Measurements from ENCODE around the gene ST3GAL5.

Gene ST3GAL5

GRCh38 chr2:85803704-85804425 lies 84.9 kb downstream of the ST3GAL5 start:
- Mint-ChIP-seq H3K4me1 (peaks cover 8% of the 10 kb centered on the region), H3K27me3 (peaks cover 46% of the 10 kb centered on the region), H3K27ac (no peak overlapping the region), H3K36me3 (no peaks in the 10 kb centered on the region), H3K9me3 (no peaks in the 10 kb centered on the region), H3K4me3 (no peak overlapping the region)
- CTCF ChIA-PET: interaction anchor here (0.8 to 4.1 kb wide), 6 partner anchors 10 to 167 kb away, joined by 3 to 19 read pairs (median 4); no protein-coding TSS in a partner anchor
- DNase-seq: no peak

DNA sequence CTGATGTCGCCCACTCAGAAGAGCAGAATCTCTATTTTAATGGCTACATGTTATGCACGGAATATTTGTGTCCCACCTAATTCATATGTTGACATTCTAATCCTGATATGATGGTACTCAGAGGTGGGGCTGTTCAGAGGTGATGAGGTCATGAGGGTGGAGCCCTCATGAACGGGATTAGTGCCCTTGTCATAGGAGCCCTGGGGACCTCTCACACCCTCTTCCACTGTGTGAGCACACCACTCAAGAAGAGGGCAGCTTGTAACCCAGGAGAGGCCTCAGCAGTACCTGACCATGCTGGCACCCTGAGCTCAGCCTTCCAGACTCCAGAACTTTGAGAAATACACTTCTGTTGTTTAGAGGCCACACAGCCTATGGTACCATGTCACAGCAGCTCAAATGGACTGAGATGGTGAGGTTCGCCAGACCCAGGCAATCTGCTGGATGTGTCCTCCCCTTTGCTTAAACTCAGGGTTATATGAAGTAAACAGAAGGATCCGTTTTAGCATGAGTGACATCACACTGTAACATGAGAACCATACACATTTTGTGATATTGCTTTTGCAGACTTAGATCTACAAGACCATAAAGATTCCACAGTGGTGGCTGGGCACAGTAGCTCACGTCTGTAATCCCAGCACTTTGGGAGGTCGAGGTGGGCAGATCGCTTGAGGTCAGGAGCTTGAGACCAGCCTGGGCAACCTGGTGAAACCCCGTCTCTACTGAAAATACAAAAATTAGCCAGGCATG lies 86.3 kb downstream of the ST3GAL5 start:
- Mint-ChIP-seq H3K4me3 (no peak overlapping the region), H3K9me3 (no peaks in the 10 kb centered on the region), H3K36me3 (no peaks in the 10 kb centered on the region), H3K4me1 (peaks cover 8% of the 10 kb centered on the region), H3K27me3 (peaks cover 39% of the 10 kb centered on the region), H3K27ac (no peak overlapping the region)
- DNase-seq: no peak
- CTCF ChIA-PET: interaction anchor here (0.7 to 4.1 kb wide), 8 partner anchors 11 to 165 kb away, joined by 3 to 19 read pairs (median 4); no protein-coding TSS in a partner anchor

GRCh38 chr2:85801871-85802270 lies 86.9 kb downstream of the ST3GAL5 start:
- H3K27ac Mint-ChIP-seq: no peak overlapping the region
- CTCF ChIA-PET: interaction anchor here (1.1 to 4.1 kb wide), 5 partner anchors 12 to 165 kb away, joined by 3 to 19 read pairs (median 4); no protein-coding TSS in a partner anchor
- H3K27me3 Mint-ChIP-seq: peaks cover 36% of the 10 kb centered on the region
- no peak for DNase-seq
- no peaks in the 10 kb centered on the region for H3K36me3 Mint-ChIP-seq
- no peaks in the 10 kb centered on the region for H3K9me3 Mint-ChIP-seq
- no peak overlapping the region for H3K4me3 Mint-ChIP-seq
- H3K4me1 Mint-ChIP-seq: peaks cover 8% of the 10 kb centered on the region

DNA sequence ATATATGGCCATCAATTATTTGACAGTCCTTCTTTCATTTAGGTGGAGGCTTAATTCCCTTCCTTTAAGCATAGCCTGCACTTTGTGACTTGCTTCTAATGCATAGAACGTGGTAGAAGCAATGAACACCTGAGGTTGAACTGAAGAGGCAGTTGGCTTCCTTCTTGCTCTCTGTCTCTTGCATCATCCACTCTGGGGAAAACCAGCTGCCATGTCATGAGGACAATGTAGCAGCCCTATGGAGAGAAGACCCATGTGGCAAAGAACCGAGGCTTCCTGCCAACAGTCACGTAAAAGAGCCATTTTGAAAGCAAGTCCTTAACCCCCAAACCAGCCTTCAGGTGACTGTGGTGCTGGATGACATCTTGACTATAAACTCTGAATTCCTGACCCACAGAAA lies 88.2 kb downstream of the ST3GAL5 start:
- no peak for DNase-seq
- Mint-ChIP-seq H3K4me1 (peaks cover 8% of the 10 kb centered on the region), H3K27me3 (peaks cover 42% of the 10 kb centered on the region), H3K27ac (no peak overlapping the region), H3K4me3 (no peak overlapping the region), H3K36me3 (no peaks in the 10 kb centered on the region), H3K9me3 (no peaks in the 10 kb centered on the region)
- CTCF ChIA-PET: no interaction called here

DNA sequence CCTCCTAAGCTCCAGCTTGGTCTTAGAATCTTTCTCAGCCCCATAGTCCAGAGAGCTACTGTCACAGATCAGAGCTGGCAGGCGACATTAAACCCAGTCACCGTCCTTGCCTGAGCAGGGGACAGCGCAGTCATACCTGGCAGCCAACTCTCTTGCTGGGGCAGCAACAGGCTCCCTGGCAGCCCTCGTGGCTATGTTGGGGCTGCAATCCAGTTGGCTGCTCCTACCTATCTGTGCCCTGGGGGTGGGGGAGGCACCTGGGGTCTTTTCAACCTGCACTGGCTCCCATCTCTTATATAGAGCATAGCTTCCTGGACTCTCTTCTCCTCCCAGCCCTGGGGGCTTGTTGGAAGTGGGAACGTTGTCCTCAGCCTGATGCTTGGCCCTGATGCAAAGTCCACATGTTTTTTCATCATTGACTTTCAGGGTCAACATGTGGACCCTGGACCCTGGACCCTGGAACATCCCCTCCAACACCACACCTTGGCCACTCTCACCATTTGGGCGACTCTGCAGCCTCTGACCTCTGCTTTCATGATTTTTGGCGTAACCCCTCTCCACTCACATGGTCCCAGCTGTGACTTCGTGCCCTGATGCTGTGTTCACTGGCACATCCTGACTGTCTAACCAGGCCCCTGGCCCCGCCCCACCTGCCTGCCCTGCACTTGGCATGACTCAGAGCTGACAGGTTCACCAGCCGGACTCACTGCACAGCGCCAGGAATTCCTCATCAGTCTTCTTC lies 89.4 kb downstream of the ST3GAL5 start:
- peaks cover 1% of the 10 kb centered on the region for H3K4me1 Mint-ChIP-seq
- peaks cover 48% of the 10 kb centered on the region for H3K27me3 Mint-ChIP-seq
- H3K36me3 Mint-ChIP-seq: no peaks in the 10 kb centered on the region
- no peaks in the 10 kb centered on the region for H3K9me3 Mint-ChIP-seq
- no peak for DNase-seq
- CTCF ChIA-PET: interaction anchor here (0.6 to 1.2 kb wide), 2 partner anchors 16 to 352 kb away, joined by 3 read pairs; no protein-coding TSS in a partner anchor
- H3K4me3 Mint-ChIP-seq: no peak overlapping the region
- H3K27ac Mint-ChIP-seq: no peak overlapping the region

- peaks cover 53% of the 10 kb centered on the region for H3K27me3 Mint-ChIP-seq
- no peaks in the 10 kb centered on the region for H3K4me1 Mint-ChIP-seq
- no peak for DNase-seq
- H3K36me3 Mint-ChIP-seq: no peaks in the 10 kb centered on the region
- H3K9me3 Mint-ChIP-seq: no peaks in the 10 kb centered on the region
- H3K27ac Mint-ChIP-seq: no peak overlapping the region
- no peak overlapping the region for H3K4me3 Mint-ChIP-seq
- CTCF ChIA-PET: no interaction called here
Observed at GRCh38 chr2:85797921-85798320, 90.9 kb downstream of the ST3GAL5 start.

DNA sequence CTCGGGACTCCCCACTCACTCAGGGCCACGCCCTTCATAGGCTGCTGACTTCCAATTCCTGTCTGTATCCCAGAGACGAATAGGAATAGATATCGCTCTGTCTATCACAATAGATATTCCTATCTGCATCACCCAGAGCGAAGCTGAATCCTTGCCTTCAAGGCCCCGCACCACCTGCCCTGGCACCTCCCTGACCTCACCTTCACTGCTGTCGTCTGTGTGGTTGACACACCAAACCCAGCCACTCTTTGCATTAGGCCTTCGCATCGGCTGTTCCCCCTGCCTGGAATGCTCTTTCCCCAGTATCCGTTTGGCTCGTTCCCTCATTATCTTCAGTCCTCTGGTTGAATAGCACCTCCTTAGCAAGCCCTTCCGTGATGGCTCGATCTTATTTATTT lies 91.5 kb downstream of the ST3GAL5 start:
- no peak for DNase-seq
- no peak overlapping the region for H3K27ac Mint-ChIP-seq
- CTCF ChIA-PET: no interaction called here
- H3K4me3 Mint-ChIP-seq: no peak overlapping the region
- H3K36me3 Mint-ChIP-seq: no peaks in the 10 kb centered on the region
- no peaks in the 10 kb centered on the region for H3K9me3 Mint-ChIP-seq
- no peaks in the 10 kb centered on the region for H3K4me1 Mint-ChIP-seq
- H3K27me3 Mint-ChIP-seq: peaks cover 54% of the 10 kb centered on the region

DNA sequence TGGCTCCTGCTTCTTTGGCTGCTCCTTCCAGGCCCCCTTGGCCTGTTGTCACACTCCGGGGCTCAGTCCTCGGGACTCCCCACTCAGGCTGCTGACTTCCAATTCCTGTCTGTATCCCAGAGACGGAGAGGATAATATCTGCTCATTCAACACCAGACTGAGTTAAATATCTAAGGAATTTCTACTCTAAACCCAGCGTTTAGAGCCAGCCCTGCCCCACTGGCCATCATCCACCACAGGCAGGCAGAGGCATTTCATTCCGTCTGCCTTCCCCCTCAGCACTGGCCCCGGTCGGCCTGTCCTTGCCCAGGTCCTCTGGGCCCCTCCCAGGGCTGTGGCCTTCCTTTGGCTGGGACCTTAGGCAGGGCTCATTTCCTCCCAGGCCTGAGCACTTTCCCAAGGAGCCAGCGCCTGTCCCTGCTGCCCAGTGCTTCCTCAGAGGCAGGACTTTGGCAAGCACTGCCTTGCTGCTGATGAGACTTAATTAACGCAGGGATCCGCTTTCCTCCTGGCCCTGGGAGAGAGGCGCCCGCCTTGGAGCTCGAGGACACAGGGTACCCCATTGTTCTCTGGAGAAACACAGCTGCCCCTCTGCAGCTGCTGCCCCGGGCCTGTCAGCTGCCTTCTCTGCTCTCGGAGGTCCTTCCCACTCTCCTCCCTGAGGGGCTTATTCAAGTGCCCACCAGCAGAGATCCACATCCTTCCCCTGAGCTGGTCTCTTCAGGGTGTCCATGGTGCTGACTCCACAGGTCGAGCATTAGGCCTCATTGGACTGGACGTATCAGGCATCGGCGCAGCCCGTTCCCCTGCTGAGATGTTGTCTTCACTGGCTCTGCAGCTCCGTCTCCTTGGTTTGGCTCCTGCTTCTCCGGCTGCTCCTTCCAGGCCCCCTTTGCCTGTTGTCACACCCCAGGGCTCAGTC lies 92.2 kb downstream of the ST3GAL5 start:
- H3K27ac Mint-ChIP-seq: no peak overlapping the region
- H3K4me3 Mint-ChIP-seq: no peak overlapping the region
- H3K4me1 Mint-ChIP-seq: no peaks in the 10 kb centered on the region
- H3K36me3 Mint-ChIP-seq: no peaks in the 10 kb centered on the region
- H3K27me3 Mint-ChIP-seq: peaks cover 55% of the 10 kb centered on the region
- CTCF ChIA-PET: no interaction called here
- DNase-seq: no peak
- H3K9me3 Mint-ChIP-seq: no peaks in the 10 kb centered on the region

- no peak for DNase-seq
- no peak overlapping the region for H3K4me3 Mint-ChIP-seq
- peaks cover 59% of the 10 kb centered on the region for H3K27me3 Mint-ChIP-seq
- H3K36me3 Mint-ChIP-seq: no peaks in the 10 kb centered on the region
- no peak overlapping the region for H3K27ac Mint-ChIP-seq
- H3K4me1 Mint-ChIP-seq: no peaks in the 10 kb centered on the region
- CTCF ChIA-PET: interaction anchor here (1.4 kb wide), 1 partner anchor 67 kb away, joined by 4 read pairs; no protein-coding TSS in a partner anchor
- no peaks in the 10 kb centered on the region for H3K9me3 Mint-ChIP-seq
Observed at GRCh38 chr2:85796046-85796340, 92.8 kb downstream of the ST3GAL5 start.

GRCh38 chr2:85795331-85796045 lies 93.3 kb downstream of the ST3GAL5 start:
- DNase-seq: no peak
- peaks cover 59% of the 10 kb centered on the region for H3K27me3 Mint-ChIP-seq
- no peak overlapping the region for H3K27ac Mint-ChIP-seq
- CTCF ChIA-PET: interaction anchor here (1.4 kb wide), 1 partner anchor 67 kb away, joined by 4 read pairs; no protein-coding TSS in a partner anchor
- H3K36me3 Mint-ChIP-seq: no peaks in the 10 kb centered on the region
- no peaks in the 10 kb centered on the region for H3K4me1 Mint-ChIP-seq
- no peaks in the 10 kb centered on the region for H3K9me3 Mint-ChIP-seq
- H3K4me3 Mint-ChIP-seq: no peak overlapping the region

GRCh38 chr2:85794491-85795121 lies 94.2 kb downstream of the ST3GAL5 start:
- CTCF ChIA-PET: interaction anchor here (1.4 kb wide), 1 partner anchor 66 kb away, joined by 4 read pairs; no protein-coding TSS in a partner anchor
- H3K27me3 Mint-ChIP-seq: peaks cover 63% of the 10 kb centered on the region
- no peaks in the 10 kb centered on the region for H3K9me3 Mint-ChIP-seq

GRCh38 chr2:85794038-85794441 lies 94.8 kb downstream of the ST3GAL5 start:
- Mint-ChIP-seq H3K4me1 (no peaks in the 10 kb centered on the region), H3K27ac (no peak overlapping the region), H3K36me3 (no peaks in the 10 kb centered on the region), H3K9me3 (no peaks in the 10 kb centered on the region), H3K27me3 (peaks cover 60% of the 10 kb centered on the region), H3K4me3 (no peak overlapping the region)
- DNase-seq: no peak
- CTCF ChIA-PET: no interaction called here

More at GRCh38 chr2:85794491-85795121, 94.2 kb downstream of the ST3GAL5 start:
- H3K27ac Mint-ChIP-seq: no peak overlapping the region
- no peaks in the 10 kb centered on the region for H3K4me1 Mint-ChIP-seq
- DNase-seq: no peak
- no peak overlapping the region for H3K4me3 Mint-ChIP-seq
- H3K36me3 Mint-ChIP-seq: no peaks in the 10 kb centered on the region

DNA sequence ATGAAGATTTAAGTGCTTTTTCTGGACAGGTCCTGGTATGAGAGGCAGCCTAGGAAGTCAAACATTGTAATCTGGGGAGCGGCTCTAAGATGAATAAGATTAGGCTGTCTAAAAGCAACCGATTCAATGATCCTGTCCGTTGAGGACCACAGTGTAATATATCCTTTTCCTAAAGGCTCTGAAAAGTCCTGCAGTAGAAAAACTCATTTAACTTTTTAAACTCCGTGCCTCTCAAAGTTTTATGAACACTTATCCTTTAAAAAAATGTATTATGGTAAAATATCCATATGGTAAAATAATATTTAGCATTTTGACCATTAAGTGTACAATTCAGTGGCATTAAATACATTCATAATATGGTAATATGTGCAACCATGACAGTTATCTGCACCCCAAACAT lies 95.2 kb downstream of the ST3GAL5 start:
- DNase-seq: no peak
- H3K9me3 Mint-ChIP-seq: no peaks in the 10 kb centered on the region
- peaks cover 62% of the 10 kb centered on the region for H3K27me3 Mint-ChIP-seq
- H3K36me3 Mint-ChIP-seq: no peaks in the 10 kb centered on the region
- no peaks in the 10 kb centered on the region for H3K4me1 Mint-ChIP-seq
- CTCF ChIA-PET: no interaction called here
- no peak overlapping the region for H3K27ac Mint-ChIP-seq
- no peak overlapping the region for H3K4me3 Mint-ChIP-seq

All from activated naive CD4-positive, alpha-beta T cell treated with anti-CD3 and anti-CD28 coated beads, Interleukin-2, amount 10 ng/mL, durations not matched to agents 7 days and 5 days (primary cell).